ENCODE measurements around the gene HOMER3. TPM values are rescaled to one million over a fixed set of nuclear protein-coding genes. Genes with fewer than 3 reads are reported as not detected.

Gene HOMER3
- total RNA-seq, 3 donors from 2014 or later, result 34.2 to 62.6 (median 56.6) TPM

DNA sequence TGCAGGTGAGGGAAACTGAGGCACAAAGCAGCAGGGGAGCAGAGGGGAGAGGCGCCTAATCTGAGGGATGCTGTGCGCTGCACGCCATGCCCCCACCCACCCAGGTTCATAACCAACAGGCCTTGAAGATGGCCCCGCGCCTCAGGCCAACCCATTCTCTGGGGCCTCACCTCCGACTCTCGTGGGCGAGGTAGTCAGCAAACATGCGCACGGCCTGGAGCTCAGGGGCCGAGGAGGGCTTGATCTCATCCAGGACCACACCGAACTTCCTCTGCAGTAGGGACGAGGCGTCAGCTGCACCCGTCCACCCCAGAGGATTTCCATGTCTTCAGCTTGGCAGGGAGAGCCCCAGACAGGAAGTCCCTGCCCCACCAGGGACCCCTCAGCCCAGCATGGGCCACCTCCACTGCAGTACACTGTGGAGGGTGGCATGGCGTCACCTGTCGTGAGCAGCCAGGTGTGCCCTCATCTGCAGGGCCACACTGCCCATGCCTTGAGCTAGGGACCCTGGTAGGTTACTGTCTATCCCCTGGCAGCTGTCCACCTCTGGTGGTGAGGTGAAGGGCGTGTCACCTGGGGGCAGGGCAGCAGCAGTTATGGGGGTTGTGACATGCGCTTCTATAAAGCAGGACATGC lies 30.1 kb downstream of the HOMER3 start:
- Histone ChIP-seq H3K4me3 (no peak overlapping the region), H3K36me3 (no peaks in the 10 kb centered on the region), H3K9me3 (no peaks in the 10 kb centered on the region), H3K4me1 (no peaks in the 10 kb centered on the region), H3K27ac (no peak overlapping the region), H3K27me3 (no peaks in the 10 kb centered on the region)
- intact Hi-C loops (cut with DNase I; ENCODE audit: low total_unique reads), result no loop called here
- DNase-seq (ENCODE audit: low spot score in 2 of 2), result no peak
- TF ChIP-seq POLR2A (IDR thresholded peaks at IDR 0.05), result no peak
- TF ChIP-seq, protein P1, sequence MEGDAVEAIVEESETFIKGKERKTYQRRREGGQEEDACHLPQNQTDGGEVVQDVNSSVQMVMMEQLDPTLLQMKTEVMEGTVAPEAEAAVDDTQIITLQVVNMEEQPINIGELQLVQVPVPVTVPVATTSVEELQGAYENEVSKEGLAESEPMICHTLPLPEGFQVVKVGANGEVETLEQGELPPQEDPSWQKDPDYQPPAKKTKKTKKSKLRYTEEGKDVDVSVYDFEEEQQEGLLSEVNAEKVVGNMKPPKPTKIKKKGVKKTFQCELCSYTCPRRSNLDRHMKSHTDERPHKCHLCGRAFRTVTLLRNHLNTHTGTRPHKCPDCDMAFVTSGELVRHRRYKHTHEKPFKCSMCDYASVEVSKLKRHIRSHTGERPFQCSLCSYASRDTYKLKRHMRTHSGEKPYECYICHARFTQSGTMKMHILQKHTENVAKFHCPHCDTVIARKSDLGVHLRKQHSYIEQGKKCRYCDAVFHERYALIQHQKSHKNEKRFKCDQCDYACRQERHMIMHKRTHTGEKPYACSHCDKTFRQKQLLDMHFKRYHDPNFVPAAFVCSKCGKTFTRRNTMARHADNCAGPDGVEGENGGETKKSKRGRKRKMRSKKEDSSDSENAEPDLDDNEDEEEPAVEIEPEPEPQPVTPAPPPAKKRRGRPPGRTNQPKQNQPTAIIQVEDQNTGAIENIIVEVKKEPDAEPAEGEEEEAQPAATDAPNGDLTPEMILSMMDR (IDR thresholded peaks at IDR 0.05), result no peak
- no peak for TF ChIP-seq POLR2AphosphoS5 (IDR thresholded peaks at IDR 0.05)

GRCh38 chr19:18910010-18910409 lies 31.0 kb downstream of the HOMER3 start:
- TF ChIP-seq POLR2A (IDR thresholded peaks at IDR 0.05), result no peak
- no peak for TF ChIP-seq POLR2AphosphoS5 (IDR thresholded peaks at IDR 0.05)
- TF ChIP-seq, protein P1 (IDR thresholded peaks at IDR 0.05), result no peak
- H3K27me3 ChIP-seq, result no peaks in the 10 kb centered on the region
- no peaks in the 10 kb centered on the region for H3K36me3 ChIP-seq
- H3K4me3 ChIP-seq, result no peak overlapping the region
- no peak for DNase-seq (ENCODE audit: low spot score in 2 of 2)
- H3K4me1 ChIP-seq, result no peaks in the 10 kb centered on the region
- intact Hi-C loops (cut with DNase I; ENCODE audit: low total_unique reads), result no loop called here
- H3K27ac ChIP-seq, result no peak overlapping the region
- no peaks in the 10 kb centered on the region for H3K9me3 ChIP-seq

DNA sequence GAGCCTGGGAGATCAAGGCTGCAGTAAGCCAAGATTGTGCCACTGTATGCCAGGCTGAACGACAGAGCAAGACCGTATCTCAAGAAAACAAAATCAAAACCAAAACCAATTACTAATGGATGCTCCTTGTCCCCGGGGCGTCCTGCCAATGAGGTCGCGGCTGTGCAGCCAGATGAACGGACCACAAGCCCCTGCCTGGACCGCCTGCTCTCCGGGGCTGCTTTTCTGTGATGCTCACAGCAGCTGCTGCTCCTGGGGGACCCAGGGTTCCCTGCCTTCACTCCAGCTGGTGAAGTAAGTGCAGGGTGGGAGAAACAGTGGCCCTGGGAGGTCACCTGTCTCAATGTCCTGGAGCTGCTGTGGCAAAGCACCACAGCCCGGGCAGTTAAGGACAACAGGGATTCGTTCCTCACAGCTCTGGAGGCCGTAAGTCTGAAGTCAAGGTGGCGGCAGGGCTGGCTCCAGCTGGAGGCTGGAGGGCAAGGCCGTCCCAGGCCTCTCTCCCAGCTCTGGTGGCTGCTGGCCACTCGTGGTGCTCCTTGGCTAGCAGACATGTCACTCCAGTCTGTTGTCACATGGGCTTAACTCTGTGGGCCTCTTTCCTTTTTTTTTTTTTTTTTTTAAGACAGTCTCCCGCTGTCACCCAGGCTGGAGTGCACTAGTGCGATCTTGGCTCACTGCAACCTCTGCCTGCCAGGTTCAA lies 31.9 kb downstream of the HOMER3 start:
- DNase-seq (ENCODE audit: low spot score in 2 of 2), result no peak
- Histone ChIP-seq H3K27ac (no peak overlapping the region), H3K4me1 (no peaks in the 10 kb centered on the region), H3K27me3 (no peaks in the 10 kb centered on the region), H3K9me3 (no peaks in the 10 kb centered on the region), H3K36me3 (no peaks in the 10 kb centered on the region), H3K4me3 (no peak overlapping the region)
- TF ChIP-seq, protein P1 (IDR thresholded peaks at IDR 0.05), result no peak
- no peak for TF ChIP-seq POLR2A (IDR thresholded peaks at IDR 0.05)
- no peak for TF ChIP-seq POLR2AphosphoS5 (IDR thresholded peaks at IDR 0.05)
- intact Hi-C loops (cut with DNase I; ENCODE audit: low total_unique reads), result no loop called here

- intact Hi-C loops (cut with DNase I; ENCODE audit: low total_unique reads), result loop anchor here (1.0 kb wide), 1 partner anchor 84 kb away; no protein-coding TSS in a partner anchor
- Histone ChIP-seq H3K9me3 (no peaks in the 10 kb centered on the region), H3K4me1 (no peaks in the 10 kb centered on the region), H3K4me3 (no peak overlapping the region), H3K27me3 (no peaks in the 10 kb centered on the region), H3K36me3 (no peaks in the 10 kb centered on the region), H3K27ac (no peak overlapping the region)
- no peak for DNase-seq (ENCODE audit: low spot score in 2 of 2)
- TF ChIP-seq POLR2AphosphoS5 (IDR thresholded peaks at IDR 0.05) (no peak), POLR2A (IDR thresholded peaks at IDR 0.05) (no peak)
- TF ChIP-seq, protein P1 (IDR thresholded peaks at IDR 0.05), result no peak
Observed at GRCh38 chr19:18906605-18907519, 34.2 kb downstream of the HOMER3 start.

All from breast epithelium (tissue), 4 donors.